GM13976 (cell line): ENCODE measurements around the gene CAPN1.

Source experiments
- DNase-seq: peaks from one replicate; pipeline ENCODE4 v3.0.0; 2012; ENCODE audit warnings: low spot score
- CTCF ChIP-seq: IDR thresholded peaks from 2 replicates; pipeline ENCODE4 v1.5.1; 2012; ENCODE audit warnings: borderline replicate concordance, mild to moderate bottlenecking; ENCODE audit not compliant: insufficient read depth; ENCODE audit errors: extremely low read depth, missing control alignments, control extremely low read depth
- in situ Hi-C: fragments of 300-500 bp; cut with MboI; formaldehyde crosslinking; loops from one replicate; pipeline ENCODE4 v1.12.0; 2022; ENCODE audit warnings: low sequenced_read_pairs, mixed read lengths, inconsistent platforms; ENCODE audit not compliant: unreplicated experiment

The CAPN1 gene

DNA sequence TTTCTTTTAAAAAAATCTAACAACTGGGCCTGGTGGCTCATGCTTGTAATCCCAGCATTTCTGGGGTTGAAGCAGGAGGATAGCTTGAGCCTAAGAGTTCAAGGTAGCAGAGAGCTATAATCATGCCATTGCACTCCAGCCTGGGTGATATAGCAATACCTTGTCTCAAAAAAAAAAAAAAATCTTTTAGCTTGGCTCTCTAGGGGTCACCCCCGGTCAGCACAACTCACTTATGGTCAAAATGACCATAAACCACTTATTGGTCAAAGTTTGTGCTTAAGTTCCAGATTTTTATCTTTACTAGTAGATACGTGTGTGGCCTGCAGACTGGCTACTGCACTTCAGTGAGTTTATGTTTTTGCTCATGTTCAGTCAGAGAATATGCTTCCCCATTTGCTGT lies 18.0 kb upstream of the CAPN1 start:
- no peak for TF ChIP-seq CTCF
- in situ Hi-C loops = no loop called here
- no peak for DNase-seq

DNA sequence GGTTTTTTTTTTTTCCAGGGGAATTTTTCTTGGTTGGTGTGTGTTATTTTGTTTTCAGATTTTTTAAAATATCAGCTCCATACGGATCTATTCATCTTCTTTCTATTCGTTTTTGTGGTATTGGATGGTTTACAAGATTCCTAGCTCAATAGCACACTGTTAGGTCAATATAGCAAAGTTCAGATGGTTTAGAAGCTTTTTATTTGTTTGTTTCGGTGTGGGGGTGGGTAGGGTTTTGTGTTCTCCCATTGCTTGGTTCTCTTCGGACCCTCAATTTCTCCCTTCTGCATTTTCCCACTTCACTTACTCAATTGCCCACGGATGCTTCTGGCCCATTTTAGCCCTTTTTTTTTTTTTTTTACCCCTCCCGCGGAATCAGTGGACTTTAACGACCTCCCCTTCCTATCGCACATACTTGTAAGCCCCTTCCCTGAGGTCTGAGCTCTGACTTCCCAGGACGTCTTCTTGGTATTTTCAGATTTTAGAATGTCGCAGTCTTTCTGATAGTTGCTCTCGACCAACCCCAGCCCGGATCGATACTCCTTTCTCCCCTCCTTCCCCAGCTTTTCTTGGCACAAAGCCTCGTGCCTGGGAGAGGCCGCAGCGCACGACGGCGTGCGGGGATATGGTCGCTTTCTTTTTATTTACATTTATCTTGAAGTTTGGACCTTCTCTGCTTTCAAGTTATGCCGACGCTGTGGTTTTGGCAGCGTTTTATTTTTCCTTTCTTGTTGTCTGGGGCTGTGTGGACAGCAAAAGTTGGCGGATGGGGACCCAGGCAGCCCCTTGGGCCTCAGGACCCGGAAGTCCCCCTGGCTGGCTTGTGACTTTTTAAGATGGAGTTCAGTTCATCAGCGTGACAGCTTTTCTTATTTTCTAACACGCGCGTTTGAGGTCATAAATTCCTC lies 16.1 kb upstream of the CAPN1 start:
- DNase-seq = no peak
- in situ Hi-C loops = no loop called here
- no peak for TF ChIP-seq CTCF

DNA sequence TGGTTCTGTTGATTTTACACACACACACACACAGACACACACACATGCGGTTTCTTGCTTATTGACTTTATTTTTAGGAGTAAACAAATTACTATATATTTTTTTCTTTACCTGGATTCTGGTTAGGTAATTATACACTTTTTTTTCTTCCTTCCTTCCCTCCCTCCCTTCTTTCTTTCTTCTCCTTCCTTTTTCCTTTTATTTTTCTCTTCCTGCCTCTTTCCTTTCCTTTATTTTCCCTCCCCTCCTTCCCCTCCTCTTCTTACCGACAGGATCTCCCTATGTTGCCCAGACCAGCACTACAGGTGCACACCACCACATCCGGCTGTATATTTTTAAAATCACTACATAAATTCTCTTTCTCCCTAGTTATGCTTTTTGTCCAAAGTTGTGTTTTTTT lies 14.8 kb upstream of the CAPN1 start:
- no peak for DNase-seq
- in situ Hi-C loops = no loop called here
- no peak for TF ChIP-seq CTCF

DNA sequence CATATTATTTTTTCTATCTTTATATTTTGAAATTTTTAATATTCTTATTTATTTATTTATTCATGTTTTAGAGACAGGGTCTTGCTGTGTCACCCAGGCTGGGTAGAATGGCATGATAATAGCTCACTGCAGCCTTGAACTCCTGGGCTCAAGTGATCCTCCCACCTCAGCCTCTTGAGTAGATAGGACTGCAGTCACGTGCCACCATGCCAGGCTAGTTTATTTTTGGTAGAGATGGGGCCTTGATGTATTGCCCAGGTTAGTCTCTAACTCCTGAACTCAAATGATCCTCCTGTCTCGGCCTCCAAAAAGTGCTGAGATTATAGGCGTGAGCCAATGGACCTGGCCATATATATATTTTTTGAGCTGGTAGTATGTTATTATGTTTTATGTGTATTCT lies 14.1 kb upstream of the CAPN1 start:
- no peak for TF ChIP-seq CTCF
- in situ Hi-C loops = no loop called here

GRCh38 chr11:65169164-65169641 lies 12.5 kb upstream of the CAPN1 start:
- no peak for TF ChIP-seq CTCF
- no peak for DNase-seq
- in situ Hi-C loops = no loop called here

More for the DNA sequence above, 14.1 kb upstream of the CAPN1 start:
- DNase-seq = no peak

DNA sequence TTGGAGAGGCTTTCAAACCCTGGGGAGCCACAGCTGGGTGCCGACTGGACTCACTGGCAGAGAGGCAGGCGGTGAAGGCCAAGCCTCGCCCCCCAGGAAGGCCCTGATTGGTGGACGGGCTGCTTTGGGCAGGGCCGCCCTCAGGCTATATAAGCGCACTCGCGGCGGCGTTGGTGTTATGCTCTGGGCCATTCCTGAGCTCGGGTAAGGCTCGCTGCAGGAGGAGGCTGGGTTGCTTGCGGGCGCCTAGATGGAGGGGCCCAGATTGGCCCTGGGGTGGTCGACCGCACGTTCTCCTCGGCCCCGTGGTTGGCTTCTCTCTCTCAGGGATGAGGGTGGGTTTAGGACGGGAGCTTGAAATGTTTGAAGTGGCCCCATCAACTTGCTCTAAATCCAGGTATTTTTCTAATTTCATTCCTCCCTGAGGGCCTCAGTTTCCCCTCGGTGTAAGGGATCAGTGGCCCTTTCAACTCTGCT lies 11.6 kb upstream of the CAPN1 start, which contains the start of gene SPDYC:
TSS of gene SPDYC (plus strand) at position 176 of the 477 bp plus-strand sequence. CDS start 1,125 bp downstream, outside the sequence.
- in situ Hi-C loops = no loop called here
- DNase-seq = no peak
- no peak for TF ChIP-seq CTCF
